ENCODE measurements around the gene ITGA8.

DNA sequence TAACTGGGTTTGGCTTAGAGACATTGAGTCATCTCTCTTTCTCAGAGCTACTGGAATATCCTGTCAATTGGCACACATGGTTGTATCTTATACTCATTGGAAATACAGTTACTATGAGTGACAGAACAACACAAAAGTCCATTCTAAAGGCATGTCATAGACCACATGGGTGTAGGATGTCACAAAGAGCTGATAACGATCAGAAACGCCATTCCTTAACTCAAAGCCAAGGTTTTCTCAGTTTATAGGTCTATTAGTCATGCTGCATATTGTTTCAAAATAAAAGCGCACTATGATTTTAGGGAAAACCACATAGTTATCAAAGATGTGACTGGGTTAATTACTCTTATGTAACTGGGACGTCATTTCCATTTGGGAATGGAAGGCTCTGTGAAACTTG lies 201.5 kb downstream of the ITGA8 start:
- no peak for TF ChIP-seq EP300 (IDR thresholded peaks at IDR 0.05)
- TF ChIP-seq, protein P1, sequence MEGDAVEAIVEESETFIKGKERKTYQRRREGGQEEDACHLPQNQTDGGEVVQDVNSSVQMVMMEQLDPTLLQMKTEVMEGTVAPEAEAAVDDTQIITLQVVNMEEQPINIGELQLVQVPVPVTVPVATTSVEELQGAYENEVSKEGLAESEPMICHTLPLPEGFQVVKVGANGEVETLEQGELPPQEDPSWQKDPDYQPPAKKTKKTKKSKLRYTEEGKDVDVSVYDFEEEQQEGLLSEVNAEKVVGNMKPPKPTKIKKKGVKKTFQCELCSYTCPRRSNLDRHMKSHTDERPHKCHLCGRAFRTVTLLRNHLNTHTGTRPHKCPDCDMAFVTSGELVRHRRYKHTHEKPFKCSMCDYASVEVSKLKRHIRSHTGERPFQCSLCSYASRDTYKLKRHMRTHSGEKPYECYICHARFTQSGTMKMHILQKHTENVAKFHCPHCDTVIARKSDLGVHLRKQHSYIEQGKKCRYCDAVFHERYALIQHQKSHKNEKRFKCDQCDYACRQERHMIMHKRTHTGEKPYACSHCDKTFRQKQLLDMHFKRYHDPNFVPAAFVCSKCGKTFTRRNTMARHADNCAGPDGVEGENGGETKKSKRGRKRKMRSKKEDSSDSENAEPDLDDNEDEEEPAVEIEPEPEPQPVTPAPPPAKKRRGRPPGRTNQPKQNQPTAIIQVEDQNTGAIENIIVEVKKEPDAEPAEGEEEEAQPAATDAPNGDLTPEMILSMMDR (IDR thresholded peaks at IDR 0.05): no peak

Measured in ovary (tissue), 3 donors.